ENCODE measurements around the gene PIK3CA.
"Not testable (repeated sequence)": the region's sequence is repeated elsewhere in the genome, so short reads cannot be mapped to it uniquely, and the experiment has no call there.

The PIK3CA gene

GRCh38 chr3:179265092-179265491 lies 116.9 kb downstream of the PIK3CA start:
- TF ChIP-seq CTCF (IDR thresholded peaks at IDR 0.05; ENCODE audit: low read depth, low read length), result no peak
- DNase-seq (ENCODE audit: extremely low read depth, low read depth), result no peak

GRCh38 chr3:179265875-179266274 lies 117.7 kb downstream of the PIK3CA start:
- TF ChIP-seq CTCF (IDR thresholded peaks at IDR 0.05; ENCODE audit: low read depth, low read length), result no peak
- no peak for DNase-seq (ENCODE audit: extremely low read depth, low read depth)

GRCh38 chr3:179266701-179267211 lies 118.6 kb downstream of the PIK3CA start:
- TF ChIP-seq CTCF (IDR thresholded peaks at IDR 0.05; ENCODE audit: low read depth, low read length), result no peak
- no peak for DNase-seq (ENCODE audit: extremely low read depth, low read depth)

GRCh38 chr3:179268400-179269051 lies 120.4 kb downstream of the PIK3CA start:
- TF ChIP-seq CTCF (IDR thresholded peaks at IDR 0.05; ENCODE audit: low read depth, low read length), result no peak
- no peak for DNase-seq (ENCODE audit: extremely low read depth, low read depth)

DNA sequence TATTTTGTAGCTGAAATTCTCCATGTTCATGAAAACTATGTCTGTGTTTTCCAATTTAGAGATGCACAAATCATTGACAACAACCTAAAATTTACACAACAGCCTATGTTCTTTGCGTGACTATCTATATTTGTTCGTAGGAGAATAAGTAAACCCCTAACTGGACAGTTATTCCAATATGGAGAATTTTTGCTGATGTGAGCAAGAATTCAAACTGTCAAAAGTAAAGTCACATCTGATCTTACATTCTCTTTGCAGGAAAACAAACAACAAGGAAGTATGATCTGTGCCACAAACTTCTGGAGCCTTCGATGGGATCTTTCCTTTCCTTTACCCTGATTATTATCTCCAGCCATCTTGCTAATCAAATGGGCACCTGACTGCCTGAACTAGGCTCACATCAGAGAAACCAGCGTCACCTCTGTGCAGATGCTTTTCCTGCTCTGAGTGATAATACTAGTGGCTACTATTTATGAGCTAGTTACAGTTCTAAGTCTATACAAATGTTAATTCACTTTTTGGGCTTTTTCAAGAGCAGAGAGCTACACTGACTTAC lies 121.1 kb downstream of the PIK3CA start:
- DNase-seq (ENCODE audit: extremely low read depth, low read depth), result no peak
- TF ChIP-seq CTCF (IDR thresholded peaks at IDR 0.05; ENCODE audit: low read depth, low read length), result no peak

DNA sequence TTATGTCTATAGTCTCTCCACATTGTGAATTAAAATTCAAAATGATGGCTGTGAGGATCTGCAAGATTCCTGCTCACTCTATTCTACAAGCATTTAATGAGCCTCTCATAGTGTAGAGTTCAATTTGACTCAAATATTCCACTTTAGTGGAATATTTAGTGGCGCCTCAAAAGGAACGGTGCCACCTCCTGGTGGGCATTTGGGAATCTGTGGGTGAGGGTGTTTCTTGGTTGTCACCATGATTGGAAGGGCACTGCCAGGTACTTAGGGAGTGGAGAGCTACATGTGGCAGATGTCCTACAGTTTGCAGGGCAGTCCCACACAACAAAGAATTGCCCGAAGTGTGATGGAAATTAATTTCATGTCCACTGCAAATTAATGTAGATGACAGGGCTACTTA lies 124.2 kb downstream of the PIK3CA start:
- TF ChIP-seq CTCF (IDR thresholded peaks at IDR 0.05; ENCODE audit: low read depth, low read length), result peak; percentile 36
- DNase-seq (ENCODE audit: extremely low read depth, low read depth), result no peak

- DNase-seq (ENCODE audit: extremely low read depth, low read depth), result not testable (repeated sequence)
These were observed 126.3 kb downstream of the PIK3CA start for GRCh38 chr3:179274434-179274833.

GRCh38 chr3:179276001-179276400 lies 127.8 kb downstream of the PIK3CA start:
- no peak for DNase-seq (ENCODE audit: extremely low read depth, low read depth)
- TF ChIP-seq CTCF (IDR thresholded peaks at IDR 0.05; ENCODE audit: low read depth, low read length), result no peak

All from AG09319 (cell line).